Osteocyte (in vitro differentiated cells): Measurements from ENCODE around the gene ALK. TPM values are rescaled to one million over a fixed set of nuclear protein-coding genes. Genes with fewer than 3 reads are reported as not detected.

Source experiments
- DNase-seq: peaks from one replicate; pipeline ENCODE4 v3.0.0; 2021; ENCODE audit warnings: mixed read lengths; ENCODE audit not compliant: unreplicated experiment; ENCODE audit errors: extremely low spot score
- H3K27ac Mint-ChIP-seq: one replicate; pipeline ENCODE4 v1.8.0; 2021; ENCODE audit warnings: mild to moderate bottlenecking, mixed read lengths; ENCODE audit not compliant: unreplicated experiment
- H3K27me3 Mint-ChIP-seq: one replicate; pipeline ENCODE4 v1.8.0; 2021; ENCODE audit warnings: mixed read lengths; ENCODE audit not compliant: unreplicated experiment
- H3K36me3 Mint-ChIP-seq: one replicate; pipeline ENCODE4 v1.8.0; 2021; ENCODE audit warnings: mixed read lengths; ENCODE audit not compliant: unreplicated experiment
- H3K4me1 Mint-ChIP-seq: one replicate; pipeline ENCODE4 v1.8.0; 2021; ENCODE audit warnings: mixed read lengths; ENCODE audit not compliant: unreplicated experiment
- H3K4me3 Mint-ChIP-seq: one replicate; pipeline ENCODE4 v1.8.0; 2021; ENCODE audit warnings: mild to moderate bottlenecking, moderate library complexity, mixed read lengths; ENCODE audit not compliant: unreplicated experiment
- H3K9me3 Mint-ChIP-seq: one replicate; pipeline ENCODE4 v1.8.0; 2021; ENCODE audit warnings: mixed read lengths; ENCODE audit not compliant: unreplicated experiment
- CTCF ChIP-seq: fragments of 200-600 bp; sonication (generic); IDR thresholded peaks from 2 replicates; pipeline ENCODE4 v1.5.0; 2021; ENCODE audit warnings: antibody characterized with exemption, mild to moderate bottlenecking, moderate library complexity
- total RNA-seq: library from RNA; stranded (reverse); gene quantifications from 2 replicates; pipeline ENCODE4 v1.2.1, GENCODE V29; 2021

ALK gene
- total RNA-seq, 1 donor from 2014 or later: not detected

DNA sequence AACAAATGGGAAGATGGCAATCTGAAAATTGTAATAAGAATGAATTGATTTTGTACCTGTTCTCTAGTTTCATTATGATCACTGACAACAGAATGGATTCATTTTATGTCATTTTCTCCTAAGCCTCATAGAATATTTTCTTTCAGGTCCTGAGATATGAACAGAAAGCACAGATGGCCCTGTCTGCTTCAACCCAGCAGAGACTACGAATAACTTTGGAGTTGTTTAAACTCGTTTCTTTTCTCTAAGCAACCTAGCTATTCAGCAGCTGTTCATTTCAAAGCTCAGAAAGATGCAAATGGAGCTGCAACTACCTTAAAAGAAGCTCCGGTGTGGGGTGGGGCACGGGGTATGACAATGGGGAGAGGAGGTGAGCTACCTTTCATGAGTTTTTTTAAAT, 124.9 kb downstream of the ALK start:
- H3K4me1 Mint-ChIP-seq: no peaks in the 10 kb centered on the region
- TF ChIP-seq CTCF: no peak

DNA sequence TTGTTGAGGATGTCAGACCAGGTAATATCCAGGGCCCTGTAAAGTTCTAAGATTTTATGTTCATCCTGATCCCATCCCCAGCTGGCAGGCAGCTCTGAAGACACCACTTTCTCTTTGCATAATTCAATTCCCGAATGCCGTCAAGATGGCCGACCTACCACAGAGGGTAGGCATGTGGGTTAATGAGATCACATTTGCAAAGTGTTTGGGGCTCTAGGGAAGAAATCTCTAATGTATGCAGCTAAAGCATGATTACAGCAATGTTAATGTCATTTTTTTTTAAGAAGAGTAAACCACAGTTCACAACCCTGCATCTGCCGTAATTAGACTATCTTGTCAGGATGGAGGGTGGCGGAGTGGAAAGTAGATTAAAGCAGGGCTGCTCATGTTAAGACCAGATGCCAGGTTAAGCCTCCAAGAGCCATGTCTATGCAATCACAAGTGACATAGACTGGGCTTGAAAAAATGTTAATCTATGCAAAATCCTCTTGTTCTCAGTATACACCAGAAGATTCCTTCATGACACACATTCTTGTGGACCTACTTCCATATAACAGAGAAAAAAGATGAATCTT, 131.4 kb downstream of the ALK start:
- Mint-ChIP-seq H3K27ac (no peak overlapping the region), H3K4me3 (no peak overlapping the region), H3K9me3 (peaks cover 8% of the 10 kb centered on the region), H3K36me3 (no peaks in the 10 kb centered on the region), H3K4me1 (no peaks in the 10 kb centered on the region), H3K27me3 (peaks cover 4% of the 10 kb centered on the region)
- no peak for DNase-seq
- TF ChIP-seq CTCF: no peak

More for the DNA sequence above, 124.9 kb downstream of the ALK start:
- H3K27me3 Mint-ChIP-seq: peaks cover 9% of the 10 kb centered on the region
- H3K9me3 Mint-ChIP-seq: peaks cover 5% of the 10 kb centered on the region
- H3K4me3 Mint-ChIP-seq: no peak overlapping the region
- no peak for DNase-seq
- no peak overlapping the region for H3K27ac Mint-ChIP-seq
- no peaks in the 10 kb centered on the region for H3K36me3 Mint-ChIP-seq

DNA sequence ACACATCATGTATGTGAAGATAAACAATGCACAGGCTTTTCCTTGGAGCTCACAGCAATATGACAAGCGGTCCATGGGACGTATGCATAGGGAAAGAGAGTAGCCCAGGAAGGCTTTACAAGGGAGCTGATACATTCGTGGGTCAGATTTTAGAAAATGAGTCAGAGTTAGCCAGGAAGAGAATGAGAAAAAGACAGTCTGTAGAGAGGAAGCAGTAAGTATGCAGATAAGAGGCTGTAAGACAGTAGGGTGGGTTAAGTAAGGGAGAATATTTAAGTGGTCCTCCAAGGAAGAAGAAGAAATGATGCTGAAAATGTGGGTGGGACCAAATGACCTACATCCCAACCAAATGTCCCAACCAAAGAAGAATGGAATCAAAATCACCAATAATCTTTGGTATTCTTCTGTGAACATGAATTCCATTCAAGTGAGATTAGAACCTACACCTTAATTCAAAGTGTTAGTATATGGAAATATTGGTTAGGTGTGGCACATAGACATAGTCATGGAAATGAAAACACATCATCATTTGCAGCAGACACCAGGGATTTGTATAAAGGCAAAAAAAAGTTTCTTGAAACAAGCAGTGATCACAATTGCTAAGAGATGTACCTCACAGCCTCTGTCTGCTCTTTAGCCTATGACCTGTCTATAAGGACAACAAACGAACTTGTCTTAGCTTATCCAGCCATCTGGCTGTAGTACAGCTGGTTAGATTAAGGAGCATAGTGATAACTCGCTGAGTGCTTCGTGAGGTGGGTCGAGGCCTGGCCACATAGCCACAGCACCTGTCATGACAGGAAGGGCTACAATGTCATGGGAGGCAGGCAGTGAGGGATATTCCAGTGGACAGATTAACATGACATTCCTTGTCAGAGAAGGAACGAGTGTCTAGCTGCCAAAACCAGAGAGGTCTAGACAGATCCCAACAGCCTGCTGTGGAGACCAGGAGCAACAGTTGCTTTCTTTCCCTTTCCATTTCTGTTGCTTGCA, 133.6 kb downstream of the ALK start:
- no peaks in the 10 kb centered on the region for H3K36me3 Mint-ChIP-seq
- H3K4me3 Mint-ChIP-seq: no peak overlapping the region
- peaks cover 8% of the 10 kb centered on the region for H3K9me3 Mint-ChIP-seq
- H3K27ac Mint-ChIP-seq: no peak overlapping the region
- TF ChIP-seq CTCF: no peak
- peaks cover 4% of the 10 kb centered on the region for H3K27me3 Mint-ChIP-seq
- H3K4me1 Mint-ChIP-seq: no peaks in the 10 kb centered on the region
- DNase-seq: no peak

DNA sequence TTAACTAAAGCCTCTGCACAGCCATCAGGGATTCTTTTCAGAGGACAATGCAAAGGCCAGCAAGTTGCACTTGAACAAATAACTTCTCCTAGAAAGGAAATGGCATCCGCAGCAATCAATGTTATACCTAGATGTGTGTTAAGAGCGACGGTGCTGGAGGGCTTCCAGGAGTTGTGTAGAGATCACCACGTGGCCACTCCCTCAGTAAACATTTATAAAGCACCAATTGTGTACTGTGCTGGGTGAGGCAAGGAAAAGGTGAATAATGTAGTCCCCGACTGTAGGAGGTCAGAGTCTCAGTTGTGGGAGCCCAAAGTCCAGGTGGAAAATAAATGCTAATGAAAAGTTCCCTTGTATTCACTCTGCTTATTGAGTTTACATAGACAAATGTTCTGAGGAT, 135.0 kb downstream of the ALK start:
- Mint-ChIP-seq H3K4me1 (no peaks in the 10 kb centered on the region), H3K4me3 (no peak overlapping the region), H3K27ac (no peak overlapping the region), H3K9me3 (peaks cover 3% of the 10 kb centered on the region), H3K27me3 (no peaks in the 10 kb centered on the region), H3K36me3 (no peaks in the 10 kb centered on the region)
- TF ChIP-seq CTCF: no peak
- DNase-seq: no peak

DNA sequence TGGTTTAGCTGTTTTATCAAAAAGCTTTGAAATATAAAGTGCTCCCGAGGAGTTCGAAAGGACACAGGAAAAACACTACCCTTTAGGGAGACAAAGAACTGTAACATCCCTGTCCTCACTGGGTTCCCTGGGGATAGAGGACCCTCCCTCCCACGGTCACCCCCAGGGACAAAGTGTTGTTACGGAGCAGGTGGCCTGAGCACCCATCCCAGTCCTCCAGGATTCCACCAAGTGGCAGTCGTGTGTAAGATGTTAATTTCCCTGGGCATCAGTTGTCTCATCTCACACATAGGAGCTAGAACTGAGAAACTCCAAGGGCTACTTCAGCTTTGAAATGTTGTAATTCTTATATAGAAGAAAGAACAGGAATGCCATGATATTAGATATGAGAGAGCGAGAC, 137.7 kb downstream of the ALK start:
- Mint-ChIP-seq H3K27me3 (no peaks in the 10 kb centered on the region), H3K27ac (no peak overlapping the region), H3K4me1 (no peaks in the 10 kb centered on the region), H3K4me3 (no peak overlapping the region), H3K36me3 (no peaks in the 10 kb centered on the region), H3K9me3 (peaks cover 3% of the 10 kb centered on the region)
- no peak for TF ChIP-seq CTCF
- DNase-seq: no peak
